GM12878 (cell line): ENCODE measurements around the gene MMD2. TPM values are rescaled to one million over a fixed set of nuclear protein-coding genes. Genes with fewer than 3 reads are reported as not detected.
A peak's percentile ranks its signal among the peaks of the same experiment; 100 is the strongest.

Experiments used
- ATAC-seq: fragments of 200-7000 bp; cut with Tn5 transposase; 3 replicates; pipeline ENCODE4 v1.9.1; 2020; ENCODE audit warnings: mild to moderate bottlenecking, moderate library complexity
- BruUV-seq: library from RNA; stranded (reverse); fragments of 400-500 nt; replicated peaks from 2 replicates; lab custom pipeline; 2021; lab: Mats Ljungman, UMichigan
- CTCF ChIA-PET: fragments of 300-600 bp; sonication (Branson Sonifier 250); formaldehyde crosslinking; extraction: SDS; loops from one replicate; lab custom pipeline; 2021; ENCODE audit warnings: inconsistent platforms; lab: Yijun Ruan, JAX
- POLR2A ChIA-PET: fragments of 350-600 bp; formaldehyde crosslinking; extraction: SDS; loops from one replicate; lab custom pipeline; 2021; ENCODE audit warnings: inconsistent platforms; lab: Charles Lee
- RAD21 ChIA-PET: fragments of 300-600 bp; sonication (Branson Sonifier 250); formaldehyde crosslinking; loops from one replicate; lab custom pipeline; 2023; ENCODE audit warnings: antibody characterized with exemption; ENCODE audit not compliant: unreplicated experiment; lab: Charles Lee
- SMC1A ChIA-PET: fragments of 300-600 bp; sonication (Branson Sonifier 250); formaldehyde crosslinking; loops from one replicate; lab custom pipeline; 2023; ENCODE audit not compliant: unreplicated experiment, uncharacterized antibody; lab: Charles Lee
- DNase-seq: peaks from one replicate; pipeline ENCODE4 v3.0.0-alpha.2; 2011; ENCODE audit warnings: low read depth, low spot score
- FAIRE-seq: peaks from 3 replicates; lab custom pipeline; 2011; peaks lifted over from hg19 to GRCh38; lab: Jason Lieb, UNC
- H2AFZ ChIP-seq: 2 replicates; pipeline ENCODE4 v1.6.0; 2011; ENCODE audit warnings: low read depth, low read length, control low read depth; ENCODE audit not compliant: control insufficient read depth
- H3K27ac ChIP-seq: 2 replicates; pipeline ENCODE4 v1.5.1; 2011; ENCODE audit warnings: control low read depth; ENCODE audit not compliant: control insufficient read depth, insufficient read depth
- H3K27me3 ChIP-seq, 2 experiments: replicated peaks in 1 of 2; 2 replicates each; pipeline versions ENCODE4 v1.6.0 to v1.6.1; 2011; ENCODE audit warnings: low read length in 1 of 2; ENCODE audit not compliant: control insufficient read depth in 2 of 2, insufficient read depth in 2 of 2
- H3K36me3 ChIP-seq, 2 experiments: 2 replicates each; pipeline ENCODE4 v1.5.1; 2011; ENCODE audit warnings: low read length in 1 of 2; ENCODE audit not compliant: control insufficient read depth in 2 of 2, insufficient read depth in 2 of 2
- H3K4me1 ChIP-seq: 2 replicates; pipeline ENCODE4 v1.6.1; 2011; ENCODE audit warnings: mild to moderate bottlenecking, low read length, moderate library complexity, mixed read lengths; ENCODE audit not compliant: control insufficient read depth, insufficient read depth
- H3K4me2 ChIP-seq: 2 replicates; pipeline ENCODE4 v1.6.0; 2011; ENCODE audit warnings: control low read depth; ENCODE audit not compliant: control insufficient read depth, insufficient read depth
- H3K4me3 ChIP-seq: fragments of 200-600 bp; sonication (generic); 2 replicates; pipeline ENCODE4 v1.5.1; 2016
- H3K79me2 ChIP-seq: 2 replicates; pipeline ENCODE4 v1.6.0; 2011; ENCODE audit warnings: low read length; ENCODE audit not compliant: control insufficient read depth, insufficient read depth
- H3K9ac ChIP-seq: 2 replicates; pipeline ENCODE4 v1.8.0; 2011; ENCODE audit warnings: low read length, control low read depth, mixed read lengths; ENCODE audit not compliant: control insufficient read depth, insufficient read depth
- H3K9me3 ChIP-seq: replicated peaks from 3 replicates; pipeline ENCODE4 v1.5.1; 2011; ENCODE audit warnings: mild to moderate bottlenecking, low read length; ENCODE audit not compliant: control insufficient read depth, insufficient read depth
- H4K20me1 ChIP-seq: 2 replicates; pipeline ENCODE4 v1.6.0; 2011; ENCODE audit not compliant: control insufficient read depth, insufficient read depth
- BHLHE40 ChIP-seq, 2 experiments: fragments of 450-650 bp in 1 of 2; IDR thresholded peaks; 2 replicates each; pipeline ENCODE4 v1.6.1; 2011 to 2017; ENCODE audit warnings: low read depth in 2 of 2, borderline replicate concordance in 1 of 2, improper control_type of control experiment in 1 of 2, low read length in 1 of 2, mild to moderate bottlenecking in 1 of 2
- RAD21 ChIP-seq: IDR thresholded peaks from 2 replicates; pipeline ENCODE4 v1.6.1; 2011; ENCODE audit warnings: mild to moderate bottlenecking, low read depth, low read length, moderate library complexity; ENCODE audit not compliant: insufficient read depth
- SP1 ChIP-seq: IDR thresholded peaks from one replicate; pipeline ENCODE4 v1.6.1; 2011; ENCODE audit warnings: low read depth, low read length
- ZNF207 ChIP-seq: fragments of 450-650 bp; IDR thresholded peaks from 2 replicates; pipeline ENCODE4 v1.6.1; 2014; ENCODE audit warnings: antibody characterized with exemption, mild to moderate bottlenecking, borderline replicate concordance
- ZNF24 ChIP-seq: fragments of 450-650 bp; IDR thresholded peaks from 2 replicates; pipeline ENCODE4 v1.6.1; 2017; ENCODE audit warnings: antibody characterized with exemption, mild to moderate bottlenecking
- WGBS: methylation state at CpG from one replicate; pipeline ENCODE4 v1.1.6; 2016; ENCODE audit warnings: low lambda C conversion rate; ENCODE audit not compliant: insufficient replicate concordance, insufficient coverage; ENCODE audit errors: missing lambda C conversion rate; 5-methylcytosine and 5-hydroxymethylcytosine counted together
- in situ Hi-C: fragments of 300-500 bp; cut with MboI; formaldehyde crosslinking; loops from 9 replicates; pipeline ENCODE4 v1.14.3; 2018; ENCODE audit warnings: mixed read lengths
- intact Hi-C: fragments of 100-400 bp; cut with micrococcal nuclease; formaldehyde crosslinking; loops from one replicate; pipeline ENCODE4 v1.14.2; 2022; ENCODE audit not compliant: unreplicated experiment
- polyA plus RNA-seq, 11 experiments: library from polyadenylated mRNA; depleted of rRNA in 4 of 11; unstranded in 6 of 11; stranded (reverse) in 5 of 11; fragments of >200 nt; fragmentation: Nextera tagmentation in 4 of 11; fragmentation: Illumina TruSeq in 1 of 11; extraction: Ambion mirVana in 4 of 11; extraction: Trizol in 1 of 11; gene quantifications; 1 replicate in 1 of 11; 2 replicates in 10 of 11; pipeline versions ENCODE4 v1.2.1 to v1.2.3, GENCODE V29; 2011 to 2016; ENCODE audit warnings: inconsistent platforms in 2 of 11, missing spikeins in 2 of 11, low read depth in 1 of 11
- total RNA-seq, 4 experiments: library from RNA; depleted of rRNA in 3 of 4; stranded (reverse); fragments of >200 nt in 3 of 4; fragmentation: Illumina TruSeq in 1 of 4; extraction: Trizol in 1 of 4; gene quantifications; 2 replicates each; pipeline versions ENCODE4 v1.2.1 to v1.2.3, GENCODE V29; 2013 to 2021
- TF ChIP-seq, protein P1 (sequence below), 3 experiments: IDR thresholded peaks in 2 of 3; conservative IDR thresholded peaks in 1 of 3; 2 replicates each; pipeline ENCODE4 v1.5.1; 2011; ENCODE audit warnings: low read depth in 3 of 3, low read length in 3 of 3, mild to moderate bottlenecking in 3 of 3, control low read depth in 2 of 3, moderate library complexity in 2 of 3, inconsistent platforms in 1 of 3, mixed read lengths in 1 of 3; ENCODE audit not compliant: control insufficient read depth in 2 of 3, insufficient read depth in 1 of 3; ENCODE audit errors: extremely low read depth in 1 of 3

The MMD2 gene
- total and polyA plus RNA-seq, 10 of the 15 experiments (the other 5 are each of a cell fraction or from before 2014, with no cell fraction given) = not detected

DNA sequence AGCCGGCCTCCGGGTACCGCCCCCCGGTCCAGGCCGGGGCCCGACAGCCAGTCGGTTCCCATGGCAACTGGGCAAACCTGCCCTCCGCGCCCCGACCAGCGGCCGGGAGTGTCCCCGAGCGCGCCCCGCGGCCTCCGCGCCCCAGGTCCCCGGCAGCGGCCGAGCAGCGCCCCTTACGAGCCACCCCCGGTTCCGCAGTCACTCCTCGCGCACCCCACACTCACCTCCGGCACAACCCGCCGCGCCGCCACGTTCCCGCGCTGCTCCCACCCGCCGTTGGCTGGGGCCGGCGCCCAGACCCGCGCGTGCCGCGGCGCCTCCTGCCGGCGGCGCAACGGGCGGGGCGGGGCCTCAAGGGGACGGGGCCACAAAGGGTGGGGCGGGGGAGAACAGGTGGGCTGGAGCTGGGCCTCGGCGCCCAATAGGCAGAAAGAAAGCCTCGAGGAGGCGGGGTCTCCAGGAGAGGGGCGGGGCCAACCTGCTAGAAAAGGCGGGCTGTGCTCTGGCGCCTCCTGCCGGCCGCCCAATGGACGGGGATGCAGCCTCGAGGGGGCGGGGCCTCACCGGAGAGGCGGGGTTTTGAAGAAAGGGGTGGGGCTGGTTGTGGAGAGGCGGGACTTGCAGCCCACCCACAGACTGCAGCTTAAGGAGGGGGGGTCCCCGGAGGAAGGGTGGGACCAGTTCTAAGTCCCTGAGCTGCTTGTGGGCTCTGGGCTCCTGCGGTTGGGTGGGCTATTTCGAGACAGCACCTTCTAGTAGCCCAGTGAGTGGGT, 75.4 kb downstream of the MMD2 start, which contains the start of gene RADIL:
RADIL (minus strand) TSS at position 345 of the 773 bp plus-strand sequence. CDS start 5,577 bp downstream, outside the sequence.
- ChIA-PET CTCF (interaction anchor here (0.6 kb wide), 1 partner anchor 217 kb away, joined by 3 read pairs; no protein-coding TSS in a partner anchor), POLR2A (no interaction called here), SMC1A (no interaction called here), RAD21 (no interaction called here)
- Histone ChIP-seq H3K4me2 (peak within 1 kb of the TSS; percentile 30; the same call in 1 of the 2 replicates), H4K20me1 (no peaks in the 10 kb centered on the region), H3K79me2 (no peaks in the 10 kb centered on the region), H3K9ac (no peak within 1 kb of the TSS), H3K4me1 (no peaks in the 10 kb centered on the region), H3K27ac (no peak within 1 kb of the TSS), H3K4me3 (no peak within 1 kb of the TSS), H3K27me3 (peaks cover 3% of the 10 kb centered on the region in 2 experiments), H2AFZ (no peak within 1 kb of the TSS), H3K9me3 (no peaks in the 10 kb centered on the region), H3K36me3 (no peaks in the 10 kb centered on the region)
- TF ChIP-seq ZNF24 (no peak), ZNF207 (no peak), RAD21 (peak; percentile 38; the same call in 1 of the 2 replicates), BHLHE40 (IDR thresholded peaks at IDR 0.05; ENCODE audit: borderline replicate concordance in 1 of 2, low read depth in 2 of 2, low read length in 1 of 2) (no peak), SP1 (no peak)
- TF ChIP-seq, protein P1, sequence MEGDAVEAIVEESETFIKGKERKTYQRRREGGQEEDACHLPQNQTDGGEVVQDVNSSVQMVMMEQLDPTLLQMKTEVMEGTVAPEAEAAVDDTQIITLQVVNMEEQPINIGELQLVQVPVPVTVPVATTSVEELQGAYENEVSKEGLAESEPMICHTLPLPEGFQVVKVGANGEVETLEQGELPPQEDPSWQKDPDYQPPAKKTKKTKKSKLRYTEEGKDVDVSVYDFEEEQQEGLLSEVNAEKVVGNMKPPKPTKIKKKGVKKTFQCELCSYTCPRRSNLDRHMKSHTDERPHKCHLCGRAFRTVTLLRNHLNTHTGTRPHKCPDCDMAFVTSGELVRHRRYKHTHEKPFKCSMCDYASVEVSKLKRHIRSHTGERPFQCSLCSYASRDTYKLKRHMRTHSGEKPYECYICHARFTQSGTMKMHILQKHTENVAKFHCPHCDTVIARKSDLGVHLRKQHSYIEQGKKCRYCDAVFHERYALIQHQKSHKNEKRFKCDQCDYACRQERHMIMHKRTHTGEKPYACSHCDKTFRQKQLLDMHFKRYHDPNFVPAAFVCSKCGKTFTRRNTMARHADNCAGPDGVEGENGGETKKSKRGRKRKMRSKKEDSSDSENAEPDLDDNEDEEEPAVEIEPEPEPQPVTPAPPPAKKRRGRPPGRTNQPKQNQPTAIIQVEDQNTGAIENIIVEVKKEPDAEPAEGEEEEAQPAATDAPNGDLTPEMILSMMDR (IDR thresholded peaks at IDR 0.05 in 2 of 3, conservative IDR thresholded peaks at IDR 0.05 in 1 of 3; ENCODE audit: control insufficient read depth in 2 of 3, extremely low read depth in 1 of 3, insufficient read depth in 1 of 3, low read depth in 3 of 3, low read length in 3 of 3) = peak in 2 of 3 experiments; percentile 38 to 44; a peak in 5 of 6 replicates
- BruUV-seq = no TSS peak
- DNase-seq = no peak
- in situ Hi-C loops = no loop called here
- 14% methylated on average over 27 of the region's 72 CpGs for WGBS
- no peak for FAIRE-seq
- ATAC-seq = peak; percentile 72
- intact Hi-C loops = no loop called here
